ENCODE results near the gene DNAH10.

DNA sequence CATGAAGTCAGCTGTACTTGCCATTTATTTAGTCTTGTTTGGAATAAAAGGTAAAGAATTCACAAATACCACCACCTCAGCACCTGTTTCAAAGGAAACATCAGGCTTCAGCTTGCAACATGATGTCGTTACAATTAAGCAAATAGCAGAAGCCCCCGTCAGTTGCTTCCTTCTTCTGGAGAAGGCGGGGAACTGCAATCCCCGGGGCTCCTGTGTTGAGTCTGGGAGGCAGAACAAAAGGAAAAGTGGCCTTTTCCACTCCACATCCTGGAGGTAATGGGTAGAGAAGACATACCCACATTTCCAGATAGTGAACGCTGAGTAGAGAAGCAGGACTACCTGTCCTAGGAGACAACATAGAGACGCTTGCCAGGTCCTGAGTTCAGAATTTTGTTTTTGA, 92.8 kb downstream of the DNAH10 start:
- TF ChIP-seq, protein P1, sequence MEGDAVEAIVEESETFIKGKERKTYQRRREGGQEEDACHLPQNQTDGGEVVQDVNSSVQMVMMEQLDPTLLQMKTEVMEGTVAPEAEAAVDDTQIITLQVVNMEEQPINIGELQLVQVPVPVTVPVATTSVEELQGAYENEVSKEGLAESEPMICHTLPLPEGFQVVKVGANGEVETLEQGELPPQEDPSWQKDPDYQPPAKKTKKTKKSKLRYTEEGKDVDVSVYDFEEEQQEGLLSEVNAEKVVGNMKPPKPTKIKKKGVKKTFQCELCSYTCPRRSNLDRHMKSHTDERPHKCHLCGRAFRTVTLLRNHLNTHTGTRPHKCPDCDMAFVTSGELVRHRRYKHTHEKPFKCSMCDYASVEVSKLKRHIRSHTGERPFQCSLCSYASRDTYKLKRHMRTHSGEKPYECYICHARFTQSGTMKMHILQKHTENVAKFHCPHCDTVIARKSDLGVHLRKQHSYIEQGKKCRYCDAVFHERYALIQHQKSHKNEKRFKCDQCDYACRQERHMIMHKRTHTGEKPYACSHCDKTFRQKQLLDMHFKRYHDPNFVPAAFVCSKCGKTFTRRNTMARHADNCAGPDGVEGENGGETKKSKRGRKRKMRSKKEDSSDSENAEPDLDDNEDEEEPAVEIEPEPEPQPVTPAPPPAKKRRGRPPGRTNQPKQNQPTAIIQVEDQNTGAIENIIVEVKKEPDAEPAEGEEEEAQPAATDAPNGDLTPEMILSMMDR (IDR thresholded peaks at IDR 0.05): no peak
- TF ChIP-seq POLR2A (IDR thresholded peaks at IDR 0.05) (no peak), POLR2AphosphoS5 (IDR thresholded peaks at IDR 0.05) (no peak)
